Spleen (tissue), 11 donors: ENCODE results near the gene ANKRD50. TPM values are rescaled to one million over a fixed set of nuclear protein-coding genes. Genes with fewer than 3 reads are reported as not detected.

ENCODE experiments used
- DNase-seq: peaks from one replicate; pipeline ENCODE4 v3.0.0-alpha.2; 2020
- H3K27ac ChIP-seq, 8 donors: fragments of 200-600 bp; sonication (generic) in 7 of 8; 1 replicate in 4 of 8; 2 replicates in 4 of 8; pipeline versions ENCODE4 v1.5.0 to v1.8.0; 2016 to 2021; ENCODE audit warnings: inconsistent platforms in 4 of 8, mild to moderate bottlenecking in 4 of 8, moderate library complexity in 1 of 8
- H3K27me3 ChIP-seq, 7 donors: fragments of 200-600 bp; sonication (generic) in 6 of 7; replicated peaks in 1 of 7; 1 replicate in 4 of 7; 2 replicates in 3 of 7; pipeline versions ENCODE4 v1.5.0 to v1.8.0; 2016 to 2021; ENCODE audit warnings: inconsistent platforms in 3 of 7, mild to moderate bottlenecking in 1 of 7
- H3K36me3 ChIP-seq, 6 donors: fragments of 200-600 bp; sonication (generic) in 5 of 6; 1 replicate in 4 of 6; 2 replicates in 2 of 6; pipeline versions ENCODE4 v1.5.0 to v1.8.0; 2016 to 2021; ENCODE audit warnings: inconsistent platforms in 2 of 6
- H3K4me1 ChIP-seq, 6 donors: fragments of 200-600 bp; sonication (generic) in 5 of 6; 1 replicate in 3 of 6; 2 replicates in 3 of 6; pipeline versions ENCODE4 v1.5.0 to v1.8.0; 2016 to 2021; ENCODE audit warnings: inconsistent platforms in 3 of 6
- H3K4me3 ChIP-seq, 8 donors: fragments of 200-600 bp; sonication (generic) in 7 of 8; 1 replicate in 4 of 8; 2 replicates in 4 of 8; pipeline versions ENCODE4 v1.5.0 to v1.8.0; 2016 to 2021; ENCODE audit warnings: inconsistent platforms in 4 of 8, mild to moderate bottlenecking in 4 of 8, moderate library complexity in 2 of 8
- H3K9me3 ChIP-seq, 8 donors: fragments of 200-600 bp; sonication (generic) in 7 of 8; 1 replicate in 4 of 8; 2 replicates in 4 of 8; pipeline versions ENCODE4 v1.5.0 to v1.8.0; 2016 to 2021; ENCODE audit warnings: inconsistent platforms in 4 of 8
- CTCF ChIP-seq, 11 experiments: fragments of 200-600 bp in 7 of 11; fragments of 450-650 bp in 4 of 11; sonication (generic) in 4 of 11; IDR thresholded peaks in 8 of 11; conservative IDR thresholded peaks in 3 of 11; 1 replicate in 7 of 11; 2 replicates in 4 of 11; pipeline versions ENCODE4 v1.4.0 to v1.8.0; 2016 to 2021; ENCODE audit warnings: antibody characterized with exemption in 11 of 11, inconsistent platforms in 4 of 11, mild to moderate bottlenecking in 1 of 11
- POLR2A ChIP-seq, 3 donors: fragments of 450-650 bp; IDR thresholded peaks; one replicate each; pipeline ENCODE4 v1.5.1; 2017; ENCODE audit warnings: antibody characterized with exemption in 3 of 3, mild to moderate bottlenecking in 1 of 3
- POLR2AphosphoS5 ChIP-seq, 3 donors: sonication (generic); formaldehyde crosslinking; IDR thresholded peaks; one replicate each; pipeline ENCODE4 v1.5.1; 2017; ENCODE audit warnings: antibody characterized with exemption in 3 of 3
- WGBS, 5 donors: extraction: QIAGEN DNeasy Blood & Tissue Kit in 3 of 5; methylation state at CpG; one replicate each; pipeline versions ENCODE4 v1.1.5 to v1.1.7; 2013 to 2018; 5-methylcytosine and 5-hydroxymethylcytosine counted together
- intact Hi-C: fragments of 100-400 bp; cut with DNase I; formaldehyde crosslinking; loops from one replicate; pipeline ENCODE4 v1.15.0; 2023; ENCODE audit warnings: low total_unique reads
- polyA plus RNA-seq, 3 donors: library from polyadenylated mRNA; stranded (reverse); fragments of 200-250 nt; gene quantifications; one replicate each; pipeline ENCODE4 v1.2.1, GENCODE V29; 2013
- total RNA-seq, 7 donors: library from RNA; depleted of rRNA in 3 of 7; stranded (reverse); fragments of >200 nt in 3 of 7; fragmentation: NEBNext Ultra II Directional in 4 of 7; extraction: Animal tissue kit (Norgen Biotek cat#: 25700) in 4 of 7; gene quantifications; one replicate each; pipeline versions ENCODE4 v1.1.0 to v1.2.1, GENCODE V29; 2016 to 2021
- donor health status: healthy with polysubstance abuse.
- donor health status: DM: no; HTN: no; CAD: no; lungs with moderate emphysema.
- donor health status: DM: no; HTN: no; CAD: no.
- donor health status: Bipolar disorder and iron deficiency.
- donor health status: healthy.
- donor health status: DM: no; HTN: no; CAD: no.
- donor health status: DM: yes; HTN: yes; CAD: no.

Gene ANKRD50
- total and polyA plus RNA-seq, 10 donors = 0.52 to 11.9 (median 9.0) TPM

- peak; percentile 66 for DNase-seq
- TF ChIP-seq POLR2A (IDR thresholded peaks at IDR 0.05) (no peak), POLR2AphosphoS5 (IDR thresholded peaks at IDR 0.05) (no peak), CTCF (IDR thresholded peaks at IDR 0.05 in 8 of 11, conservative IDR thresholded peaks at IDR 0.05 in 3 of 11) (no peak)
- peaks cover 0 to 8% (median 0%) of the 10 kb centered on the region in 6 donors for H3K36me3 ChIP-seq
- no peaks in the 10 kb centered on the region for H3K4me1 ChIP-seq
- H3K9me3 ChIP-seq = peaks cover 0 to 5% (median 0%) of the 10 kb centered on the region in 8 donors
- H3K27ac ChIP-seq = no peak overlapping the region
- no peak overlapping the region for H3K4me3 ChIP-seq
- WGBS, 5 donors = 94 to 97% (median 96%) methylated on average over 22 to 30 of the region's 30 CpGs
- no peaks in the 10 kb centered on the region for H3K27me3 ChIP-seq
- intact Hi-C loops = no loop called here
Observed at GRCh38 chr4:124650614-124651013, 61.9 kb downstream of the ANKRD50 start.

GRCh38 chr4:124647599-124647998 is 64.9 kb downstream of the ANKRD50 start:
- peaks cover 0 to 5% (median 0%) of the 10 kb centered on the region in 8 donors for H3K9me3 ChIP-seq
- H3K27me3 ChIP-seq = no peaks in the 10 kb centered on the region
- H3K4me3 ChIP-seq = no peak overlapping the region
- WGBS, 5 donors = 71 to 83% (median 76%) methylated on average over 2 of the region's 2 CpGs
- intact Hi-C loops = no loop called here
- H3K4me1 ChIP-seq = no peaks in the 10 kb centered on the region
- H3K27ac ChIP-seq = no peak overlapping the region
- no peak for DNase-seq
- peaks cover 0 to 8% (median 0%) of the 10 kb centered on the region in 6 donors for H3K36me3 ChIP-seq
- no peak for TF ChIP-seq CTCF (IDR thresholded peaks at IDR 0.05 in 8 of 11, conservative IDR thresholded peaks at IDR 0.05 in 3 of 11)
- TF ChIP-seq POLR2AphosphoS5 (IDR thresholded peaks at IDR 0.05) = no peak
- TF ChIP-seq POLR2A (IDR thresholded peaks at IDR 0.05) = no peak

GRCh38 chr4:124644621-124645020 is 67.9 kb downstream of the ANKRD50 start:
- intact Hi-C loops = no loop called here
- Histone ChIP-seq H3K27ac (no peak overlapping the region), H3K4me3 (no peak overlapping the region), H3K4me1 (no peaks in the 10 kb centered on the region), H3K36me3 (no peaks in the 10 kb centered on the region), H3K27me3 (no peaks in the 10 kb centered on the region), H3K9me3 (no peaks in the 10 kb centered on the region)
- TF ChIP-seq POLR2A (IDR thresholded peaks at IDR 0.05) = no peak
- TF ChIP-seq POLR2AphosphoS5 (IDR thresholded peaks at IDR 0.05) = no peak
- no peak for TF ChIP-seq CTCF (IDR thresholded peaks at IDR 0.05 in 8 of 11, conservative IDR thresholded peaks at IDR 0.05 in 3 of 11)
- no peak for DNase-seq
- 89 to 97% (median 94%) methylated on average over 3 of the region's 3 CpGs for WGBS, 5 donors

- H3K4me1 ChIP-seq = no peaks in the 10 kb centered on the region
- 87 to 96% (median 90%) methylated on average over 3 of the region's 3 CpGs for WGBS, 5 donors
- TF ChIP-seq POLR2AphosphoS5 (IDR thresholded peaks at IDR 0.05) (no peak), POLR2A (IDR thresholded peaks at IDR 0.05) (no peak), CTCF (IDR thresholded peaks at IDR 0.05 in 8 of 11, conservative IDR thresholded peaks at IDR 0.05 in 3 of 11) (no peak)
Observed at GRCh38 chr4:124642846-124643245, 69.7 kb downstream of the ANKRD50 start.

More at GRCh38 chr4:124642846-124643245, 69.7 kb downstream of the ANKRD50 start:
- H3K27ac ChIP-seq = no peak overlapping the region
- intact Hi-C loops = no loop called here
- no peaks in the 10 kb centered on the region for H3K27me3 ChIP-seq
- no peaks in the 10 kb centered on the region for H3K36me3 ChIP-seq
- H3K9me3 ChIP-seq = no peaks in the 10 kb centered on the region
- no peak overlapping the region for H3K4me3 ChIP-seq
- DNase-seq = no peak
